Endothelial cell of umbilical vein (primary cell): ENCODE measurements around the gene TGFA.

Experiments
- EZH2 ChIP-seq: IDR thresholded peaks from 2 replicates; pipeline ENCODE4 v1.6.1; 2012; ENCODE audit warnings: borderline replicate concordance, low read depth, mild to moderate bottlenecking, moderate library complexity, low read length, inconsistent platforms; ENCODE audit not compliant: severe bottlenecking
- FOS ChIP-seq: IDR thresholded peaks from 2 replicates; pipeline ENCODE4 v1.6.1; 2011; ENCODE audit warnings: mild to moderate bottlenecking, low read length, moderate library complexity, borderline replicate concordance; ENCODE audit not compliant: insufficient read depth
- GATA2 ChIP-seq: IDR thresholded peaks from 2 replicates; pipeline ENCODE4 v1.7.0; 2011; ENCODE audit warnings: low read depth, mild to moderate bottlenecking, moderate library complexity, mixed read lengths, low read length; ENCODE audit not compliant: insufficient read length, insufficient read depth
- JUN ChIP-seq: IDR thresholded peaks from 2 replicates; pipeline ENCODE4 v1.6.1; 2011; ENCODE audit warnings: borderline replicate concordance, low read depth; ENCODE audit not compliant: insufficient read length, insufficient read depth
- MYC ChIP-seq: IDR thresholded peaks from one replicate; pipeline ENCODE4 v1.6.1; 2011; ENCODE audit warnings: mild to moderate bottlenecking, low read depth, low read length
- POLR2A ChIP-seq: IDR thresholded peaks from 2 replicates; pipeline ENCODE4 v1.6.1; 2012; ENCODE audit warnings: low read depth, mild to moderate bottlenecking, control low read depth, low read length
- POLR2AphosphoS5 ChIP-seq: IDR thresholded peaks from 2 replicates; pipeline ENCODE4 v1.6.1; 2012; ENCODE audit warnings: low read depth, mild to moderate bottlenecking, control low read depth, low read length, moderate library complexity; ENCODE audit not compliant: insufficient read depth
- TF ChIP-seq, protein P1 (sequence below), 2 donors: IDR thresholded peaks; 1 replicate in 1 of 2; 2 replicates in 1 of 2; pipeline ENCODE4 v1.5.1; 2011; ENCODE audit warnings: low read length in 2 of 2, mild to moderate bottlenecking in 2 of 2, moderate library complexity in 2 of 2, control low read depth in 1 of 2, inconsistent platforms in 1 of 2, low read depth in 1 of 2; ENCODE audit not compliant: insufficient read depth in 1 of 2; ENCODE audit errors: extremely low read depth in 1 of 2
- TF ChIP-seq, protein P2 (sequence below): IDR thresholded peaks from 2 replicates; pipeline ENCODE4 v1.6.1; 2011; ENCODE audit not compliant: insufficient read depth, insufficient read length

DNA sequence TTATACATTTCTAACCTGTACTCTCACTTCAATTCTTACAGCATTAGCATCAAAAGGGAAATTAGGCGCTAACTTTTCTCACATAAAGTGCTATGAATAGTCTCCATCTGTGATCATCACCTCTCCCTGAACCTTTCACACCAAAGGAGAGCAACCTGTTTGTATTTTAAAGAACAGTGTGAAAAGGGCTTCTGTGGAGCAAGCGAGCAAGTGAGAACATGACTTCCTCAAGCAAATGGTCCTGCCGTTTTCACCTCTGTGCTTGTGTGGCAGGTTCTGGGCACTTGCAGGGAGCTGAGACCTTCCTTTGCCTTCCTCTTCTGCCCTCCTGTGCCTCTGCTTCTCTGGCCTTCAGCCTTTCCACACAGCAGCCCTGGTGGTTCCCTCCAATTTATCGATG is 51.9 kb downstream of the TGFA start:
- no peak for TF ChIP-seq POLR2AphosphoS5
- no peak for TF ChIP-seq JUN
- TF ChIP-seq, protein P1, sequence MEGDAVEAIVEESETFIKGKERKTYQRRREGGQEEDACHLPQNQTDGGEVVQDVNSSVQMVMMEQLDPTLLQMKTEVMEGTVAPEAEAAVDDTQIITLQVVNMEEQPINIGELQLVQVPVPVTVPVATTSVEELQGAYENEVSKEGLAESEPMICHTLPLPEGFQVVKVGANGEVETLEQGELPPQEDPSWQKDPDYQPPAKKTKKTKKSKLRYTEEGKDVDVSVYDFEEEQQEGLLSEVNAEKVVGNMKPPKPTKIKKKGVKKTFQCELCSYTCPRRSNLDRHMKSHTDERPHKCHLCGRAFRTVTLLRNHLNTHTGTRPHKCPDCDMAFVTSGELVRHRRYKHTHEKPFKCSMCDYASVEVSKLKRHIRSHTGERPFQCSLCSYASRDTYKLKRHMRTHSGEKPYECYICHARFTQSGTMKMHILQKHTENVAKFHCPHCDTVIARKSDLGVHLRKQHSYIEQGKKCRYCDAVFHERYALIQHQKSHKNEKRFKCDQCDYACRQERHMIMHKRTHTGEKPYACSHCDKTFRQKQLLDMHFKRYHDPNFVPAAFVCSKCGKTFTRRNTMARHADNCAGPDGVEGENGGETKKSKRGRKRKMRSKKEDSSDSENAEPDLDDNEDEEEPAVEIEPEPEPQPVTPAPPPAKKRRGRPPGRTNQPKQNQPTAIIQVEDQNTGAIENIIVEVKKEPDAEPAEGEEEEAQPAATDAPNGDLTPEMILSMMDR (IDR thresholded peaks at IDR 0.05; ENCODE audit: extremely low read depth in 1 of 2, insufficient read depth in 1 of 2, low read depth in 1 of 2, low read length in 2 of 2) = no peak
- no peak for TF ChIP-seq EZH2
- no peak for TF ChIP-seq MYC
- TF ChIP-seq, protein P2, sequence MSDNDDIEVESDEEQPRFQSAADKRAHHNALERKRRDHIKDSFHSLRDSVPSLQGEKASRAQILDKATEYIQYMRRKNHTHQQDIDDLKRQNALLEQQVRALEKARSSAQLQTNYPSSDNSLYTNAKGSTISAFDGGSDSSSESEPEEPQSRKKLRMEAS = no peak
- TF ChIP-seq POLR2A = no peak
- TF ChIP-seq GATA2 = no peak
- TF ChIP-seq FOS = no peak
